B cell (primary cell): ENCODE data around the gene GLIPR1.

Experiments used
- EZH2 ChIP-seq: IDR thresholded peaks from 2 replicates; pipeline ENCODE4 v1.6.1; 2012; ENCODE audit warnings: borderline replicate concordance, low read depth, mild to moderate bottlenecking, moderate library complexity, low read length; ENCODE audit not compliant: insufficient read depth, poor library complexity, severe bottlenecking
- TF ChIP-seq, protein P1 (sequence below): fragments of 200-600 bp; IDR thresholded peaks from one replicate; pipeline ENCODE4 v1.8.0; 2022; ENCODE audit warnings: antibody characterized with exemption, mild to moderate bottlenecking

DNA sequence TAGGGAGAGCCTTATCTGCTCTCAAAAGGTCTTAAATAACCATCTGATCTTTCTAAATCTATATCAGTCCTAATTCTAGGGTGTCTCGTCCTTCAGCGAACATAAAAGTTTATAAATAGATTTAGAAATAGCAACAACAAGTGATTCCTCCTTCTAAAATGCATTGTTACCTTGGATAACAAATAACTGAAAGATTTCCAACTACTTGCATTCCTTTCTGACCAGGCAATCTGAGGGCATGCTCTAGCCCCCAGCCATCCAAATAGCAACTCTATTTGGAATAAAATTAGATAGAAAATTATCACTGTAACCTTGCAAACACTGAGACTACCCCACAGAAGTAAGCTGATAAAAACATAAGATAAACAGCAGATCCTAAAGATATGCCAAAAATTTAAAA is 52.7 kb downstream of the GLIPR1 start:
- TF ChIP-seq, protein P1, sequence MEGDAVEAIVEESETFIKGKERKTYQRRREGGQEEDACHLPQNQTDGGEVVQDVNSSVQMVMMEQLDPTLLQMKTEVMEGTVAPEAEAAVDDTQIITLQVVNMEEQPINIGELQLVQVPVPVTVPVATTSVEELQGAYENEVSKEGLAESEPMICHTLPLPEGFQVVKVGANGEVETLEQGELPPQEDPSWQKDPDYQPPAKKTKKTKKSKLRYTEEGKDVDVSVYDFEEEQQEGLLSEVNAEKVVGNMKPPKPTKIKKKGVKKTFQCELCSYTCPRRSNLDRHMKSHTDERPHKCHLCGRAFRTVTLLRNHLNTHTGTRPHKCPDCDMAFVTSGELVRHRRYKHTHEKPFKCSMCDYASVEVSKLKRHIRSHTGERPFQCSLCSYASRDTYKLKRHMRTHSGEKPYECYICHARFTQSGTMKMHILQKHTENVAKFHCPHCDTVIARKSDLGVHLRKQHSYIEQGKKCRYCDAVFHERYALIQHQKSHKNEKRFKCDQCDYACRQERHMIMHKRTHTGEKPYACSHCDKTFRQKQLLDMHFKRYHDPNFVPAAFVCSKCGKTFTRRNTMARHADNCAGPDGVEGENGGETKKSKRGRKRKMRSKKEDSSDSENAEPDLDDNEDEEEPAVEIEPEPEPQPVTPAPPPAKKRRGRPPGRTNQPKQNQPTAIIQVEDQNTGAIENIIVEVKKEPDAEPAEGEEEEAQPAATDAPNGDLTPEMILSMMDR: no peak
- no peak for TF ChIP-seq EZH2
